Activated CD4-positive, alpha-beta T cell treated with anti-CD3 and anti-CD28 coated beads, Interleukin-2, amount 50 U/mL, for 48 hours (primary cell): ENCODE results near the gene EHMT1.
"Not testable (repeated sequence)": the region's sequence is repeated elsewhere in the genome, so short reads cannot be mapped to it uniquely, and the experiment has no call there.

Experiments
- DNase-seq, 2 experiments: peaks; one replicate each; pipeline ENCODE4 v3.0.0-alpha.2; 2020

The EHMT1 gene

GRCh38 chr9:137834846-137835546 is 216.2 kb downstream of the EHMT1 start:
- DNase-seq: no peak

DNA sequence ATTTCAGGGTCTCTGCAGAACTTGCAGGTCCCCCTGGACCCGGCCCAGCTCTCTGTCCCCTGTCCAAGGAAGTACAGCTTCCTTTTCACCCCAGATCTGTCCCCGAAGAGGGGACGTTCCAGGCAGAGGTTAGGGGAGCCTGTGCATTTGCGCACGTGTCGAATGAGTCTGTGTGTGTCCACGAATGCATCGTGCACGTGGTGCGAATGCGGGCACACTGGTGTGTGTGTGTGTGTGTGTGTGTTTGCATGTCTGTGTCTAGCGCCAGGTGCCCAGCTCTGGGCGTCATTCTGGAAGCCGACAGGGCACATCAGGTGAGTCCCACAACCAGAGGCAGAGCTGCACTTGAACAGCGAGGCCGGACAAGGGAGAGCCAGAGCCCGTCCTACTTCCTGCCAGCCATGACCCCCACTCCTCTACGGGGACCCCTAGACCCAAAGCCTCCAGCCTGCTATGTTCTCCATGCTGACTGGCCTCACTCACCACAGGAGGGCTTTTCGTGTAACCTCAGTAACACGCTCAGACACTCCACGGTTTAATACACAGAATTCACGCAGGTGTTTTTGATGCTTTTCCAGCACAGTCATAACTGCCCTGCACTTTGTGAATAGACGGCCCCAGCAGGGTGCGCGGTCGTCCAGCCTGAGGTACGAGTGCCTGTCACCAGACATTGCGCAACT is 217.5 kb downstream of the EHMT1 start:
- no peak for DNase-seq

DNA sequence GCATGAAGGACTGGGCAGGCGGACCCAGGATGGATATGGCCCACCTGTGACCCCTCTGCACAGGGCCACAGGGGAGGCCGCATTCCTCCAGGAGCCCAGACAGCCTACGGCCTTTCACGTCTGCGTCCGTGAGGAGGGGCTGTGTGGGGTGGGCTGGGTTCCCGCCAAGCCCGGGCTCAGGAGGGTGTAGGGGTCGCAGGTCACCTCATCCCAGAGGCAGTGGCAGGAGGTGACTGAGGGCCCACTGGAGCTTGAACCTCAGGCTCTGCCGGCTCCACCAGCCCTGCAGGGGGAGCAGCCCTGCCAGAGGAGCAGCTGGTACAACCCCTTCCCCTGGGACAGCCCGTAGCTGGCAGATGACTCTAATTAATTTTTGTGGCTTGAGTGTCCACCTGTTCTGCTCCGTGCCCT is 218.0 kb downstream of the EHMT1 start:
- DNase-seq: no peak

GRCh38 chr9:137837345-137838278 is 218.8 kb downstream of the EHMT1 start:
- no peak for DNase-seq

DNA sequence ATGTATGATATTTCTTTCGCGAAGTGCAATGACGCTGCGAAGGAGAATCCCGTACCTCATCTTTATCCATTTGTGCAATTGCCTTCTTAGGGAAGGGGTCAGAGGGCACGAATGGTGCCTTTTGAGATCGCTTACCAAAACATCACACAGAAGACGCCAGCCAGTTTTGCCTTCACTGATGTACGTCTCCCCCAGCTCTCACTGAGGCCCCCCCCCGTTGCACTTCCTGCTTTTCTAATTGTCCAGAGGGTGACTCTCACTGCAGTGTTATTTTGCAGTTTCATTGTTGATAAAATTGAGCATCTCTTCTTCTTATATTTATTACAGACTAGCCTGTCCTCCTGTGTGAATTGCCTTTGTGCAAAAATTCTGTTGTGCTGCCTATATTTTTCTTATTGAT is 219.8 kb downstream of the EHMT1 start:
- DNase-seq: no peak

GRCh38 chr9:137843355-137843754 is 224.6 kb downstream of the EHMT1 start:
- DNase-seq: no peak

DNA sequence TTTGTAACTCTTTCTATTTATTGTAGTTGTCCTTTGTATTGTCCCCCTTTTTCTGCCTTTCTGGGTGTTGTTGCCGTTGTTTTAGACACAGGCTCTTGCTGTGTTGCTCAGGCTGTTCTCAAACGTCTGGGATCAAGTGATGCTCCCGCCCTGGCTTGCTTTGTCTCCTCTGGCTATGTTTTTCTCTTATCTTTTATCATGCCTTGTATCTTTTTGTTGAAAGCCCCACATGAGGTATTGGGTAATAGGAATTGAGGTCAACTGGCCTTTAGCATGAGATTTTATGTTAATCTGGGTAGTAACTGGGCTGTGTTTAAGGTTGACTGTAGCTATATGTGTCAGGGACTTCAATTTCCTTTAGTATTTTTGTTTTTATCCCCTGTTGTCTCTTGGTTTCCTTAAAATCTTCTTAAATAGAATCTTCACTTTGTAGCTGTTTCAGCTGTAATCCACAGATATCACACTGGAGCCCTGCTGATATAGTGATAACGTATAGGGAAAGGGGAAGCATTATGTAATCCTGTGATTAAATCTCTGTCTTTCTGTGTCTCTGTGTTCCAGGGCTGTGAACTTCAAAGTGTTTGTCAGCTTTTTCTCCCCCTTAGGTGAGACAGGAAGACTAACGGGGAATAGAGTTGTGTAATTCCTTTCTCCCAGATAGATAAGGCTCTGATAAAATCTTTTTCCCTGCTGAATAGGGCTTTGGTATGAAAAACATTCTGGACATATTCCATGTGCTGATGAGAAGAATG is 232.9 kb downstream of the EHMT1 start:
- DNase-seq: no peak

DNA sequence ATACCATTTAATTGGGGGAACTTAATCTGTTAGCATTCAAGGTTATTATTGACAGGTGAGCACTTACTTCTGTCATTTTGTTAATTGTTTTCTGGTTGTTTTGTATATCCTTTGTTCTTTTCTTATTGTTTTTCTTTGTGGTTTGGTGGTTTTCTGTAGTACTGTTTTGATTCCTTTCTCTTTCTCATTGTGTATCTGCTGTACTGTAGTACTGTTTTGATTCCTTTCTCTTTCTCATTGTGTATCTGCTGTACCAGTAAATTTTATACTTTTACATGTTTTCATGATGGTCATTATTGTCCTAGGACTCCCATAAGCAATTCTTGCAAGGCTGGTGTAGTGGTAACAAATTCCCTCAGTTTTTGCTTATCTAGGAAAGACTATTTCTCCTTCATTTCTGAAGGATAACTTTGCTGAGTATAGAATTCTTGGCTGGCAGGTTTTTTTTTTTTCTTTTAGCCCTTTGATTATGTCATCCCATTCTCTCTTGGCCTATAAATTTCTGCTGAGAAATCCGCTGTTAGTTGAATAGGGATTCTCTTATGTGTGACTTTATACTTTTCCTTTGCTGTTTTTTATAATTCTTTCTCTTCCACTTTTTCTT is 234.7 kb downstream of the EHMT1 start:
- no peak for DNase-seq

GRCh38 chr9:137860361-137860760 is 241.6 kb downstream of the EHMT1 start:
- no peak for DNase-seq

DNA sequence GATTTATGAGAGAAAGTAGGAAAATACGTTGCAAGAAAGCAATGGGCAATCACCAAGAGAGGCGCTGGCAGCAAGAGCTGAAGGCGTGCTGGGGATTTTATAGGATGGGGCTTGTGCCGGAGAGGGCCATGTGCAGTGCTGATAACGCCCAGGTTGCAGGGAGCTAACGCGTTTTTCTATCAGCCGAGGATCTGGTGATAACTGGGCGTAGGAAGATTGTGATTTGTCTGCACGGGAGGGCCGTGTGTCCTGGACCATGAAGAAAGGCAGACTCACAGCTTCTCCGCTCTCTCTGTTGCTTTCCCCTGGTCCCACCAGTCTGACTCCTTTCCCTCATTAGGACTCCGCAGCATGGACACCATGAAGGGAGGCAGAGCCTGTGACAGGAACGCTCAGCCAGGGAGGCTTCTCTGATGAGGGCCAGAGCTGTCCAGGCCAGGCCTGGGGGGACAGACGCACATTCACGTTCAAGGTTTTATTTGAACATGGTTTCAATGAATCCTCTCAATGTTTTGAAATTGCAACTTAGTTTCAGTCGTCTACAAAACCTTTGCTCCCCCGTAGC is 246.9 kb downstream of the EHMT1 start:
- DNase-seq: no peak

DNA sequence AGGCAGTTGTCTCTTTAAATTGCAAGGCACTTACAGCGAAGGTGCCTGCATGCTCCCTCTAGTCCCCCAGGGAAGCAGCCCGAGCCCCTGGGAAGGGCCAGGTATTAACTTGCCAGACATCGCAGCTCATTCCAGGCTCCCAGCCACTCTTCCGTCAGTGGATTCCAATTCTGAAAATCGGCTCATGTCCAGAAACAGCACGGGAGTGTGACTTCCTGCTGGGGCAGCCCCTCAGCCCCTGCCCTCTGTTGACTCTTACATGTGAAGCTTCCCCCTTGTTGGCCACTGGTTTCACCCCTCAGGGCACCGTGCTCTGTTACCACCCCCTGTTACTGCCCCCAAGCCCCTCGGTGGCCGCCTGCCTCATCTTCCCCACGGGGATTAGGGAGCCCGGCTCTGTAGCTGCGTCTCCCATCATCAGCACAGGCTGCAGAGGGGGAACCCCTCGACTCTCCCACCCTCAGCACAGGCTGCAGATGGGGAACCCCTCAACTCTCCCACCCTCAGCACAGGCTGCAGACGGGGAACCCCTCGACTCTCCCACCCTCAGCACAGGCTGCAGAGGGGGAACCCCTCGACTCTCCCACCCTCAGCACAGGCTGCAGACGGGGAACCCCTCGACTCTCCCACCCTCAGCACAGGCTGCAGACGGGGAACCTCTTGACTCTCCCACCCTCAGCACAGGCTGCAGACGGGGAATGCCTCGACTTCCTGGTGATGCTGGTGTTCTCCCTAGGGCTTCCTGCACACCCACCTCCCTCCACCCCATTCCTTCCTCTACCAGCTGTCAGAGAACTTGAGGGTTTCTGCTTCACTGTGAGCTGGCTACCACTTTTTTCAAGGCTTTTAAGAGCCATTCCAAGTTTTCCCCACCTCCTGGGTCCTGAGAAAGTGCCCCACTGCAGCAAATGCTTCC is 247.7 kb downstream of the EHMT1 start:
- no peak for DNase-seq

DNA sequence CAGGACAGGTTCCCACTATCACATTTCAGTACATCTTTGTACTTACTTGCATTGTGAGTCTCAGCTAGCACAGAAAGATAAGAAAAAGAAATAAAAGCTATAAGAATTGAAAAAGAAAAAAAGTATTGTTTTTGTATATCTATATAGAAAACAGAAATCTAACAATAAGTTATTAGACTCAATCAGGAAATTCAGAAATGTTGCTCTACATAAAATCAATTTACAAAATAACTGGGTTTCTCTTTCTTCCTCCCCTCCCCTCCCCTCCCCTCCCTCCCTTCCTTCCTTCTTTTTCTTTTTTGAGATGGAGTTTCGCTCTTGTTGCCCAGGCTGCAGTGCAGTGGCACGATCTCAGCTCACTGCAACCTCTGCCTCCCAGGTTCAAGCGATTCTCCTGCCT is 251.6 kb downstream of the EHMT1 start:
- no peak for DNase-seq

GRCh38 chr9:137872296-137872695 is 253.5 kb downstream of the EHMT1 start:
- no peak for DNase-seq

DNA sequence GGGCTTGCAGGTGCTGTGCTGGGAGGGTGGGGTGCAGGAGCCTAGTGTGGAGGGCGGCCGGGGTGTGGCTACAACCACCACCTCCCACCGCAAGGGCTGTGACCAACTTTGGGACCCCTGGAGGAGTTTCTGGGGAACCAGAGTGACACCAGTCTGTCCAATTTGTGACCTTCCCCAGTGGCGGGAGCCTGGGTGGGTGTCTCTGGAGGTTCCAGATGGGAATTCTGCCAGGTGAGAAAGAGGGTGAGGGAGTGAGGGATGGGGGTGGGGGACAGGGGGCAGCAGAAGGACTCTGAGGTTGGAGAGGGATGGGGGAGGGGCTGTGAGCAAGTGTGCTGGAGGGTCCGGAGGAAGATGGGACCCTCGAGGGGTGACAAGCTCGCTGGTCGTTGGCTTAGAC is 254.6 kb downstream of the EHMT1 start:
- DNase-seq: no peak

GRCh38 chr9:137873858-137874362 is 255.1 kb downstream of the EHMT1 start:
- DNase-seq: no peak

DNA sequence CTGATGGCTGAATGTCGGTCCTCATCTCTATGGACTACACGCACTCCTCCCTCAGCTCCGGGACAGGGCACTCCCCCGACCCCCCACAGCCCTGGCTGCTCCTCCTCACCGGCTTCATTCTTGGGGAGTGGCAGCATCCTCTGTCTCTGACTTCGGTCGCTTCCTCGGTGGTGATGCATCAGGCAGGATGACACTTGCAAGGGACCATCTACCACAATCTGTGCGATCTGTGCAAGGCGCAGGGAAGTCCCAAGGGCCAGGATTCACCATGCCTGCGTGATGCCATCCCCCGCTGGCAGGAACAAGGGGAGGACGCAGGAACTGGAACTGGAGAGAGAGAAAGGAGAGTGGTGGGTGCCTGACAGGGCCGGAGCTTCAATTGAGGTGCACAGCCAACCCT is 256.5 kb downstream of the EHMT1 start:
- no peak for DNase-seq

GRCh38 chr9:137875846-137876245 is 257.0 kb downstream of the EHMT1 start:
- no peak for DNase-seq

- DNase-seq: no peak
These were observed 257.5 kb downstream of the EHMT1 start for GRCh38 chr9:137876269-137876668.

DNA sequence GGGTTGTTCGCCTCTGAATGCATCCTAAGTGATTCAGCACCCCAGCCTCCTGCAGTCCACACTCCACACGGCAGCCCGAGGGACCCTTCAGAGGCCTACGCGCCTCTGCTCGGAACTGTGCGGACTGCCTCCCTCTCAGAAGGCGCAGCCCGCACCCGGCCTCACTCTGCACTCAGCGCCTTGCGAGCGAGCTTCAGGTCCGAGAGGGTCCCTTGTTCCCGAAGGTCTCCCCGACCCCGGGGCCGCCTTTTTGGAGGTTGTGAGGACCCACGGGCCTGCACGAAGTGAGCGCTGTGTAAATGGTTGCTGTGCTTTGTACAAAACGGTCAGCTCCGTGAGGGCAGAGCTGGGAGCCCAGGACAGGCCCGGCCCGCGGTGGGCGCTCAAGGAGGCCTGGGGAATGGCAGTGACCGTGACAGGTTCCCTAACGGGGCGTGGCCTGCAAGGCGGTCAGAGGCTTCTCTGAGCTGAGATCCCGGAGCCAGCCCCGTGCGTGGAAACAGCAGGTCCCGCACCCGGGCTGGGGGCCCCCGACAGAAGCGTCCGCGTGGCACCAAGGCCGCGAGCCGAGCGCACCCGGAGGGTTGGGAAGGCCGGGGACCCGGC is 258.1 kb downstream of the EHMT1 start:
- no peak for DNase-seq

DNA sequence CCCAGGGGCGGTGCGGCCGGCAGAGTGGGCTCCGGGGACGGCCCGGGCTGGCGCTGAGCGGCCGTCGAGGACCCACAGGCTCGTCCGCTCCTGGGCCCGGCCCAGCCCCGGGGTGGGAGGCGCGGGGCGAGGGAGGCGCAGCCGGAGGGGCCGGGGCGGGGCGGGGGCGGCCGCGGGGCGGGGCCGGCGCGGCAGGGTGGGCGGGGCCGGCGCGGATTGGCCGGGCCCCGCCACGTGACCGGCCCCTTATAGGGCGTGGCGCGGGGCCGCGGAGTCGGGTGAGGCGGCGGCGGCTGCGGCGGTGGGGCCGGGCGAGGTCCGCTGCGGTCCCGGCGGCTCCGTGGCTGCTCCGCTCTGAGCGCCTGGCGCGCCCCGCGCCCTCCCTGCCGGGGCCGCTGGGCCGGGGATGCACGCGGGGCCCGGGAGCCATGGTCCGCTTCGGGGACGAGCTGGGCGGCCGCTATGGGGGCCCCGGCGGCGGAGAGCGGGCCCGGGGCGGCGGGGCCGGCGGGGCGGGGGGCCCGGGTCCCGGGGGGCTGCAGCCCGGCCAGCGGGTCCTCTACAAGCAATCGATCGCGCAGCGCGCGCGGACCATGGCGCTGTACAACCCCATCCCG is 258.8 kb downstream of the EHMT1 start, which contains the start of gene CACNA1B:
Gene CACNA1B (plus strand): TSS at position 277 of the 617 bp plus-strand sequence. CDS start 152 bp downstream, at position 429.
- not testable (repeated sequence) for DNase-seq
